Endothelial cell (in vitro differentiated cells): ENCODE measurements around the gene OGN. TPM values are rescaled to one million over a fixed set of nuclear protein-coding genes. Genes with fewer than 3 reads are reported as not detected.

Experiments
- DNase-seq: peaks from one replicate; pipeline ENCODE4 v3.0.0; 2021; ENCODE audit warnings: low spot score
- H3K27ac Mint-ChIP-seq: one replicate; pipeline ENCODE4 v1.8.0; 2021; ENCODE audit warnings: mixed read lengths, inconsistent platforms; ENCODE audit not compliant: unreplicated experiment
- H3K27me3 Mint-ChIP-seq: one replicate; pipeline ENCODE4 v1.8.0; 2021; ENCODE audit warnings: mild to moderate bottlenecking, moderate library complexity, mixed read lengths, inconsistent platforms; ENCODE audit not compliant: unreplicated experiment
- H3K36me3 Mint-ChIP-seq: one replicate; pipeline ENCODE4 v1.8.0; 2021; ENCODE audit warnings: mild to moderate bottlenecking, low read depth, mixed read lengths, inconsistent platforms; ENCODE audit not compliant: unreplicated experiment
- H3K4me1 Mint-ChIP-seq: one replicate; pipeline ENCODE4 v1.8.0; 2021; ENCODE audit warnings: mild to moderate bottlenecking, mixed read lengths, inconsistent platforms; ENCODE audit not compliant: unreplicated experiment
- H3K4me3 Mint-ChIP-seq: one replicate; pipeline ENCODE4 v1.8.0; 2021; ENCODE audit warnings: mild to moderate bottlenecking, mixed read lengths, inconsistent platforms; ENCODE audit not compliant: unreplicated experiment
- H3K9me3 Mint-ChIP-seq: one replicate; pipeline ENCODE4 v1.8.0; 2021; ENCODE audit warnings: mixed read lengths, inconsistent platforms; ENCODE audit not compliant: unreplicated experiment
- CTCF ChIP-seq: fragments of 200-600 bp; sonication (generic); IDR thresholded peaks from one replicate; pipeline ENCODE4 v1.5.0; 2021; ENCODE audit warnings: antibody characterized with exemption; ENCODE audit not compliant: unreplicated experiment
- total RNA-seq: library from RNA; stranded (reverse); fragmentation: NEBNext Ultra II Directional; extraction: Animal tissue kit (Norgen Biotek cat#: 25700); gene quantifications from one replicate; pipeline ENCODE4 v1.2.1, GENCODE V29; 2021; ENCODE audit not compliant: unreplicated experiment

Gene OGN
- total RNA-seq, 1 donor from 2014 or later = not detected

GRCh38 chr9:92395617-92396016, 8.8 kb downstream of the OGN start:
- no peak for TF ChIP-seq CTCF
- no peaks in the 10 kb centered on the region for H3K9me3 Mint-ChIP-seq
- no peak overlapping the region for H3K4me3 Mint-ChIP-seq
- no peaks in the 10 kb centered on the region for H3K4me1 Mint-ChIP-seq
- H3K36me3 Mint-ChIP-seq = no peaks in the 10 kb centered on the region
- peaks cover 4% of the 10 kb centered on the region for H3K27me3 Mint-ChIP-seq
- H3K27ac Mint-ChIP-seq = no peak overlapping the region
- DNase-seq = no peak

GRCh38 chr9:92393686-92394085, 10.7 kb downstream of the OGN start:
- Mint-ChIP-seq H3K36me3 (no peaks in the 10 kb centered on the region), H3K9me3 (no peaks in the 10 kb centered on the region), H3K4me1 (no peaks in the 10 kb centered on the region), H3K4me3 (no peak overlapping the region), H3K27ac (no peak overlapping the region), H3K27me3 (peaks cover 4% of the 10 kb centered on the region)
- no peak for TF ChIP-seq CTCF
- no peak for DNase-seq

- Mint-ChIP-seq H3K27ac (no peak overlapping the region), H3K9me3 (no peaks in the 10 kb centered on the region), H3K27me3 (peaks cover 4% of the 10 kb centered on the region), H3K4me1 (no peaks in the 10 kb centered on the region), H3K36me3 (no peaks in the 10 kb centered on the region), H3K4me3 (no peak overlapping the region)
- no peak for DNase-seq
- TF ChIP-seq CTCF = no peak
These were observed 11.7 kb downstream of the OGN start for GRCh38 chr9:92392690-92393089.

GRCh38 chr9:92385953-92386352, 18.4 kb downstream of the OGN start:
- no peaks in the 10 kb centered on the region for H3K9me3 Mint-ChIP-seq
- TF ChIP-seq CTCF = no peak
- no peak overlapping the region for H3K27ac Mint-ChIP-seq
- H3K36me3 Mint-ChIP-seq = no peaks in the 10 kb centered on the region
- H3K27me3 Mint-ChIP-seq = no peaks in the 10 kb centered on the region
- no peak overlapping the region for H3K4me3 Mint-ChIP-seq
- H3K4me1 Mint-ChIP-seq = no peaks in the 10 kb centered on the region
- DNase-seq = no peak

GRCh38 chr9:92385477-92385876, 18.9 kb downstream of the OGN start:
- TF ChIP-seq CTCF = no peak
- Mint-ChIP-seq H3K9me3 (no peaks in the 10 kb centered on the region), H3K4me1 (no peaks in the 10 kb centered on the region), H3K27me3 (no peaks in the 10 kb centered on the region), H3K27ac (no peak overlapping the region), H3K36me3 (no peaks in the 10 kb centered on the region), H3K4me3 (no peak overlapping the region)
- no peak for DNase-seq
